Left cardiac atrium (tissue), 4 donors: Measurements from ENCODE around the gene MAGEC3. TPM values are rescaled to one million over a fixed set of nuclear protein-coding genes. Genes with fewer than 3 reads are reported as not detected.

Experiments
- ATAC-seq, 2 donors: fragments of 200-7000 bp; cut with Tn5 transposase; one replicate each; pipeline ENCODE4 v1.9.1; 2020; ENCODE audit warnings: mild to moderate bottlenecking in 2 of 2, moderate library complexity in 2 of 2
- DNase-seq: peaks from one replicate; pipeline ENCODE4 v3.0.0-alpha.2; 2020
- intact Hi-C, 2 donors: fragments of 100-400 bp; cut with DNase I; formaldehyde crosslinking; loops; one replicate each; pipeline versions ENCODE4 v1.14.1 to v1.15.1; 2022 to 2023
- total RNA-seq, 2 donors: library from RNA; stranded (reverse); fragmentation: NEBNext Ultra II Directional; extraction: Animal tissue kit (Norgen Biotek cat#: 25700); gene quantifications; one replicate each; pipeline ENCODE4 v1.2.1, GENCODE V29; 2021
- donor health status: DM: no; HTN: yes; CAD: no.
- donor health status: DM: no; HTN: yes; CAD: no; lungs with severe emphysema.
- donor health status: DM: yes; HTN: yes; CAD: no.
- donor health status: Dilated cardiomyopathy.

MAGEC3 gene
- total RNA-seq, 2 donors from 2014 or later: not detected

- no peak for DNase-seq
- intact Hi-C loops: no loop called here
- no peak for ATAC-seq
Measured at GRCh38 chrX:141935645-141936044, 97.5 kb downstream of the MAGEC3 start.

GRCh38 chrX:141936080-141936479 is 98.0 kb downstream of the MAGEC3 start:
- no peak for DNase-seq
- intact Hi-C loops: no loop called here
- ATAC-seq: no peak

- DNase-seq: no peak
- ATAC-seq: no peak
Measured at GRCh38 chrX:141941234-141941633, 103.1 kb downstream of the MAGEC3 start.

GRCh38 chrX:141945426-141945825 is 107.3 kb downstream of the MAGEC3 start:
- ATAC-seq (no peak), DNase-seq (no peak)
- intact Hi-C loops: no loop called here

More at GRCh38 chrX:141941234-141941633, 103.1 kb downstream of the MAGEC3 start:
- intact Hi-C loops: no loop called here

GRCh38 chrX:141947350-141947749 is 109.2 kb downstream of the MAGEC3 start:
- DNase-seq (no peak), ATAC-seq (no peak)
- intact Hi-C loops: no loop called here

Other genes starting within 250 kb of the MAGEC3 start
- not detected for gene SPANXA2, start 248.6 kb upstream of the MAGEC3 start, total RNA-seq
- gene SPANXD, start 139.6 kb upstream of the MAGEC3 start, total RNA-seq: not detected
- not detected for gene MAGEC1, start 65.6 kb downstream of the MAGEC3 start, total RNA-seq